ENCODE results near the gene TYW1B.
"Not testable (repeated sequence)": the region's sequence is repeated elsewhere in the genome, so short reads cannot be mapped to it uniquely, and the experiment has no call there.

TYW1B gene

GRCh38 chr7:72696643-72697042, 131.4 kb downstream of the TYW1B start:
- DNase-seq, result not testable (repeated sequence)

- not testable (repeated sequence) for DNase-seq
Observed at GRCh38 chr7:72695482-72695881, 132.5 kb downstream of the TYW1B start.

GRCh38 chr7:72691442-72691841, 136.6 kb downstream of the TYW1B start:
- not testable (repeated sequence) for DNase-seq

DNA sequence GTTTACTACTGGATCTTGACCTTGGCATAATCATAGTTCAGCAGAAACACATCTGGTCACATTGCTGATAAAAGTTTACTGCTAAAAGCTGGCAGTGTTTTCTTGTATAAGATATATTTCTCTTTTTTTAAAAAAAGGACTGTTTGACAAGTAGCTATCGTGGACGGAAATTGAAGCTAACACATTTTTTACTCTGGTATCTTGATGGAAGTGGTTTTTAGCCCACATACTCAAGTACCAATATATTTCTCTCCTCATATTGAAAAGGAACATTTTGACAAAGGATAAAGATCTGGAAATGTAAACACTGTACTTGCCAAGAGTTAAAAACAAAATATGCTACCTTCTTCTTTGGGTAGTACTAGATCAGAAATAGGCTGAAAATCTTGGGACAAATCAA, 137.8 kb downstream of the TYW1B start:
- DNase-seq, result not testable (repeated sequence)

DNA sequence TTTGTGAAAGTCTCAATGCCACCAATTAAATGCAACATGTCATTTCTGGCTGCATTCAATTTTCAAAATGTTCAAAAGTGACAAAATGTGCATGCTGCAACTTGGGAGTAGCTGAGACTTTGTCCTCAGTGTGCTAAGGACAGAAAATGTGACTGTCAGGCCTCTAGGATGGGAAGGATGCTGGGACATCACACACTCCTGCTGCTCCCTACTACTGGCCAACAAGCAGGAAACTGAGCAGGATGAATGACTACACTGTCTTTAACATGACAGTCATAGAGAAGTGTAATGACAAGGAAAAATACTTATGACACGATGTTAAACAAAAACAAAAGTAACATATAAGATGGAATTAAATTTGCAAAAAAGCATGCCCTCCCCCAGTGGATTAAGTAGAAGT, 138.7 kb downstream of the TYW1B start:
- DNase-seq, result not testable (repeated sequence)

DNA sequence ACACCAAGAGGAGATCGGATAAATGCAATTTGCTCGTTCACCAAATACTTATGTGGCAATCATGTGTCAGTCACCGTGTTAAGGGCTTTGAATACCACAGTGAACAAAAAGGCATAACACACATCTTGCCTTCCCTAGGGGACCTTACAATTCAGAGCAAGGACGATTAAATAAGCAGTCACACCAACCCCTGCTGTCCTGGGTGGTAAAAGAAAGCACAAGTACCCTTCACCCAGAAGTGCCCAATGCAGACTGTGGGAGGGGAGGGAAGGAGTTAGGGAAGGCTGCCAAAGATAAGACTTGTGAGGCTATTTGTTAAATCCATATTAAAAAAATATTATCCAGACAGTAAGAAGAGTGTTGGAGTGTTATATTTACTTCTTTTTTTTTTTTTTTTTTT, 146.8 kb downstream of the TYW1B start:
- DNase-seq, result not testable (repeated sequence)

DNA sequence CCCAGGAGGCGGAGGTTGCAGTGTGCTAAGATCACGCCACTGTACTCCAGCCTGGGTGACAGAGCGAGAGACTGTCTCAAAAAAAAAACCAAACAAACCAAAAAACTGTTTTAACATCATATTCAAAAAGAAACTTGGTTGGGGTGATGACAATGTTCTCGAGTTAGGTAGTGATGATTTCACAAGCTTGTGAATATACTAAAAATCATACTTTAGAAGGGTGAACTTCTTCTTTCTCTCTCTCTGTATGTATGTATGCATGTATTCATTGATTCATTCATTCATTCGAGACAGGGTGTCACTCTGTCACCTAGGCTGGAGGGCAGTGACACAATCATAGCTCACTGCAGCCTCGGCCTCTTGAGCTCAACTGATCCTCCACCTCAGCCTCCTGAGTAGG, 151.1 kb downstream of the TYW1B start:
- DNase-seq, result not testable (repeated sequence)

- not testable (repeated sequence) for DNase-seq
Observed at GRCh38 chr7:72676086-72676690, 151.8 kb downstream of the TYW1B start.

GRCh38 chr7:72675686-72676085, 152.3 kb downstream of the TYW1B start:
- not testable (repeated sequence) for DNase-seq

- DNase-seq, result no peak
Observed at GRCh38 chr7:72674394-72674793, 153.6 kb downstream of the TYW1B start.

DNA sequence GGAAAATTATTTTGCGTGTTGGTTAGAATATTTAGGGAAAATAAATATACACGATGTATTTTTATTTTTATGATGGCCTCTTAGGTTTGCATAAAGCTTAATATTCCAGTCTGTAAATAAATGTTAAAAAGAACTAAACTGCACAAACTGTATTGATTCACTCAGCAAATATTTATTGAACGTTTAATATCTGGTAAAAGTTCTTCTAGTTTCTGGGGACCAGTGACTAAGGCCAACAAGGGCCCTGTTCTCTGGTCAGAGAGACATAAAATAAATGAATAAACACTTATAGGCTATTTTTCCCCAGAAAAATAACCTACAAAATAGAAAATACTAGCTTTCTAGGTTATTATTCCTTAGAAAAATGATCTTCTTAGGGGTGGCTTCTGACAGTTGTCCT, 157.2 kb downstream of the TYW1B start:
- not testable (repeated sequence) for DNase-seq

- DNase-seq, result not testable (repeated sequence)
Observed at GRCh38 chr7:72668435-72668834, 159.6 kb downstream of the TYW1B start.

DNA sequence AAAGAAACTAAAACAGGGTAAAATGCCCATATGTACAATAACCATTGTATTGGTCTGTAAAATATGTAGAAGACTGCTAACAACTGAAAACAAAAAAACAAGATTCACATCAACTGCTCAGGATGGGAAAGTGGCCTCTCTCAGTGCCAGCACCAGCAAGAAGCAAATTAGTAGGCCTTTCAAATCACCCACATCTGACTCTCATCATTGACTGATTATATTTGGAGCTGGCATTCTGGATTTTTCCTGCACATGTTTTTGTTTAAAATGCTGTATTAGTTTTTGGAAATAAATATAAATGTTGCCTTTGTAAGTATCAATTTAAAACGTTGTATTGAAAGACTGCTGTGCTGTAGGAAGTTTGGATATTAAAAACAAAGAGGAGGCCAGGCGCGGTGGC, 161.0 kb downstream of the TYW1B start:
- not testable (repeated sequence) for DNase-seq

- not testable (repeated sequence) for DNase-seq
Observed at GRCh38 chr7:72648574-72648973, 179.4 kb downstream of the TYW1B start.

- not testable (repeated sequence) for DNase-seq
Observed at GRCh38 chr7:72643708-72644107, 184.3 kb downstream of the TYW1B start.

DNA sequence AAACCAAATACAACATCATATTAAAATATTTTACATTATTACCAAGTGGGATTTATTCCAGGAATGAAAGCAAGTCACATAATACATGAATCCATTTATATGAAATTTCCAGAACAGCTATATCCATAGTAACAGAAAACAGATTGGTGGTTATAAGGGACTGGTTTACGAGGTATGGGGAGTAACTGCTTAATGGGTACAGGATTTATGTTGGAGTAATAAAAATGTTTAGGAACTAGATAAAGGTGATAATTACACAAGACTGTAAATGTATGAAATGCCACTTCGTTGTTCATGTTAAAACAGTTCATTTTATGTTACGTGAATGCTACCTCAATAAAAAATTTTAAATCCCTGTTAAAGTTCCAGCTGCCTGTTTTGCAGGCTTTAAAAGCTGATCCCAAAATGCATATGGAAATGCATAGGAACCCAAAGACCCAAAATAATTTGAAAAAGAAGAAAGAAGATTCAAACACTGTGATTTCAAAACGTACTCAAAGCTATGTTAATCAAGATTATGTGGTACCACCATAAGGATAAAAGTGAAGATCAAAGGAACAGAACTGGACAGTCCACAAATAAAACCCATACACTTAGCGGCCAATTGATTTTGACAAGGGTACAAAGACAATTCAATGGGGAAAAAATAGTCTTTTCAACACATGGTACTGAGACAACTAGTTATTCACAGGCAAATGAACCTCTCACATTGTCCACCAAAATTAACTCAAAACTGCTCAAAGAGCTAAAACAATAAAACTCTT, 186.3 kb downstream of the TYW1B start:
- not testable (repeated sequence) for DNase-seq

DNA sequence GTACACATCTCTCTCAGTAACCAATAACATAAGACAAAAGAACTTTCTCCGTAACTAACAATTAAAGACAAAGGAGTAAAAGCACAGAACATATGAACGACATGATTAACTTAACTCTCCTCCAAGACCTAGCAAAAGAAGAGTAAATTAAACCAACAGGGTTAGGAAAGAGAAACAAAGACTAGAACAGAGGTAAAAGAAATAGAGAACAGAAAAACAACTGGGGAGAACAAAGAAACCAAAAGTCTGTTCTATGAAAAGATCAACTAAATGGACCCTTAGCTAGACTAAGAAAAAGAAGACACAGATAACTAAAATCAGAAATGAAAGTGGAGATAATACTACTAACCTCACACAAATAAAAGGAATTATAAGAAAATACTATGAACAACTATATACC, 187.3 kb downstream of the TYW1B start:
- DNase-seq, result not testable (repeated sequence)

GRCh38 chr7:72635273-72635908, 192.6 kb downstream of the TYW1B start:
- not testable (repeated sequence) for DNase-seq

GRCh38 chr7:72632765-72633292, 195.2 kb downstream of the TYW1B start:
- DNase-seq, result peak; percentile 78

- not testable (repeated sequence) for DNase-seq
Observed at GRCh38 chr7:72628375-72628774, 199.6 kb downstream of the TYW1B start.

- not testable (repeated sequence) for DNase-seq
Observed at GRCh38 chr7:72626428-72627011, 201.5 kb downstream of the TYW1B start.

DNA sequence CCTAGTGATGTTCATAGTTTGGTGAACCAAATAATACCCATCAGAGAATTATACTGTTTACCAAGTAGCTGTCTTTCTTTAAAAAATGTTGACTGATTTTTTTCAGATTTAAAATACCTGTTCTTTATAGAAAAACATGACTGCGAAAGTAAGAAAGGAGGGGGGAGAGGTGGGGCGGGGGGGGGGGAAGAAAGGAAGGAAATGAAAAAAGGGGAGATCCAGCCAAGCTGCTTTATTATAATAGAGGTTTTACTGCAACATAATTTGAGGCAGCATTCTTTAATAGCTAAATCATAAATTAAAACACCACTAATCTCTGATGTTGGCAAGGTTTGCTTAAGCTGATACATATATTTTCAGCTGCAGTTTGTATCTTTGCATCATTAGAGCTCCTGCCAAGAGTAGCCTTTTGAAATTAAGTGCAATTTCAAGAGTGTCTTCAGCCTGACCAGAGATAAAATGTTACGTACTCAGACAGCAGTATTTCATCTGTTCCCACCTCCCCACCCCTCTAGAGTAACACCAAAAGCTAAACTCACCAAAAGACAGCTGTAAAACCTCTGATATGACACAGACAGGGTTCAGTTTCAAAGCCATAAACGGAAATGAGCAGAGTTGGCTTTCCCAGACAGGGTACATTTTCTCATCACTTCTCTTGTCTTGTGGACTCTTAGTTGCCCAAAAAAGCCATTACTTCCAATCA, 202.1 kb downstream of the TYW1B start:
- DNase-seq, result not testable (repeated sequence)

DNA sequence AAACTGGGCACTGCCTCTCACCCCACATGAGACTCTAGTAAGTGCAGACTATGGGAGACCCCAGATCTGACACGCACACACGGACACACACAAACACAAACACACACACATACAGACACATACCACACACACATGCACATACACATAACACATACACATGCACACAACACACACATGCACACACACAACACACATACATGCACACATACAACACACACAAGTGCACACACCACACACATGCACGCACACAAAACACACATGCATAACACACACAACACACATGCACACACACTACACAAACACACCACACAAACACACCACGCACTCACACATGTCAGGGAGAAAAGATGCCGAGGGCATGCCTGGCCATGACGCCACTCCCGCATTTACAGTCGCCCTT, 205.5 kb downstream of the TYW1B start:
- DNase-seq, result no peak

All from COR-L47 (cell line).